Activated naive CD4-positive, alpha-beta T cell treated with anti-CD3 and anti-CD28 coated beads, Interleukin-2, amount 50 U/mL, for 16 hours (primary cell): ENCODE measurements around the gene TRIM56.
"Not testable (repeated sequence)": the region's sequence is repeated elsewhere in the genome, so short reads cannot be mapped to it uniquely, and the experiment has no call there.

Experiments used
- DNase-seq: peaks from one replicate; pipeline ENCODE4 v3.0.0-alpha.2; 2020

TRIM56 gene

GRCh38 chr7:101114492-101114891 lies 29.2 kb downstream of the TRIM56 start:
- DNase-seq, result no peak

DNA sequence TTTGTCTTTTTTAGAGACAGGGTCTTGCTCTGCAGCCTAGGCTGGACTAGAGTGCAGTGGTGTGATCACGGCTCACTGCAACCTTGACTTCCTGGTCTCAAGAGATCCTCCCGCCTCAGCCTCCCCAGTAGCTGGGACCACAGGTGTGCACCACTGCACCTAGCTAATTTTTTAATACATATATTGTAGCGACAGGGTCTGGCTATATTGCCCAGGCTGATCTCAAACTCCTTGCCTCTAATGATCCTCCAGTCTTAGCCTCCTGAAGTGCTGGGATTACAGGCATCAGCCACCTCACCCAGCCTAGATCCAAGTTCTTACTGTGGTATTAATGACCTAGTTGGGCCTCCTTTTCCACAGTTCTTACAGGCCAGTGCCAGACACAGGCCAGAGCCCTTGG lies 29.9 kb downstream of the TRIM56 start:
- no peak for DNase-seq

- DNase-seq, result no peak
Observed at GRCh38 chr7:101116898-101117297, 31.6 kb downstream of the TRIM56 start.

DNA sequence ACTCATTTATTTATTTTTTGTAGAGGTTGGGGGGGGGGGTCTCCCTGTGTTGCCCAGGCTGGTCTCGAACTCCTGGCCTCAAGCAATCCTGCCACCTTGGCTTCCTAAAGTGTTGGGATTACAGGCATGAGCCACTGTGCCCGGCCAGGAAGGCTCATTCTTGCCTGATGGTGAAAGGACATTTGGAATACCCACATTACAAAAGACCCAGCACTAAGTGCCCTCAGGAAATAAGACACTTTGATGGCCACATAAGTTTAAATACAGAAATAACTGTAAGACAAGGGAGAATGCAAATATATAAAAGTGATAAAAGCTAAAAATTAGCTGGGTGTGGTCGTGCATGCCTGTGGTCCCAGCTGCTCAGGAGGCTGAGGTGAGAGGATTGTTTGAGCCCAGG lies 33.6 kb downstream of the TRIM56 start:
- no peak for DNase-seq

DNA sequence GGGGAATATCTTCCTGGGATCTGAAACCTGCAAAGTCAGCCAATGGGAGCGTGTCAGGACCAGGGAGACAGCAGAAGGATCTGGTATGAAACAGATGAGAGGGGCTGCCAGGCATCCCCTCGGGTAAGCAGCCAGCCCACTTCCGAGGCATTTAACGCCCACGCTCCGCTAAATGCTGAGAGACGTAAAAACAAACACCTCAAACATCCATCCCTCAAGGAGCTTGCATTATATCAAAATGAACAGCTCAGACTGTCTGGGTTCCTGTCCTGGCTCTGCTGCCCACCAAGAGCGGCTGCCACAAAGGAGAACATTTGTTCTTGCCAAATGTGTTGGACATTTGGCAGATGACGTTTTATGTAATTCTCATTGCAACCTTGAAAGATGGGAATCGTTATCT lies 34.6 kb downstream of the TRIM56 start:
- DNase-seq, result no peak

GRCh38 chr7:101120315-101120714 lies 35.0 kb downstream of the TRIM56 start:
- no peak for DNase-seq

DNA sequence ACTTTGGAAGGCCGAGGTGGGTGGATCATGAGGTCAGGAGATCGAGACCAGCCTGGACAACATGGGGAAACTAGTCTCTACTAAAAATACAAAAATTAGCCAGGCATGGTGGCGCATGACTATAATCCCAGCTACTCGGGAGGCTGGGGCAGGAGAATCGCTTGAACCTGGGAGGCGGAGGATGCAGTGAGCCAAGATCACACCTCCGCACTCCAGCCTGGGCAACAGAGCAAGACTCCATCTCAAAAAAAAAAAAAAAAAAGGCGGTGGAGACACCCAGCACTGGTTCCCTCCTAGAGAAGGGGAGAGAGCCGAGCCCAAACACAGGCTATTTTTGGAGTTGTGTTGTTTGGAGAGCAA lies 36.3 kb downstream of the TRIM56 start:
- not testable (repeated sequence) for DNase-seq

DNA sequence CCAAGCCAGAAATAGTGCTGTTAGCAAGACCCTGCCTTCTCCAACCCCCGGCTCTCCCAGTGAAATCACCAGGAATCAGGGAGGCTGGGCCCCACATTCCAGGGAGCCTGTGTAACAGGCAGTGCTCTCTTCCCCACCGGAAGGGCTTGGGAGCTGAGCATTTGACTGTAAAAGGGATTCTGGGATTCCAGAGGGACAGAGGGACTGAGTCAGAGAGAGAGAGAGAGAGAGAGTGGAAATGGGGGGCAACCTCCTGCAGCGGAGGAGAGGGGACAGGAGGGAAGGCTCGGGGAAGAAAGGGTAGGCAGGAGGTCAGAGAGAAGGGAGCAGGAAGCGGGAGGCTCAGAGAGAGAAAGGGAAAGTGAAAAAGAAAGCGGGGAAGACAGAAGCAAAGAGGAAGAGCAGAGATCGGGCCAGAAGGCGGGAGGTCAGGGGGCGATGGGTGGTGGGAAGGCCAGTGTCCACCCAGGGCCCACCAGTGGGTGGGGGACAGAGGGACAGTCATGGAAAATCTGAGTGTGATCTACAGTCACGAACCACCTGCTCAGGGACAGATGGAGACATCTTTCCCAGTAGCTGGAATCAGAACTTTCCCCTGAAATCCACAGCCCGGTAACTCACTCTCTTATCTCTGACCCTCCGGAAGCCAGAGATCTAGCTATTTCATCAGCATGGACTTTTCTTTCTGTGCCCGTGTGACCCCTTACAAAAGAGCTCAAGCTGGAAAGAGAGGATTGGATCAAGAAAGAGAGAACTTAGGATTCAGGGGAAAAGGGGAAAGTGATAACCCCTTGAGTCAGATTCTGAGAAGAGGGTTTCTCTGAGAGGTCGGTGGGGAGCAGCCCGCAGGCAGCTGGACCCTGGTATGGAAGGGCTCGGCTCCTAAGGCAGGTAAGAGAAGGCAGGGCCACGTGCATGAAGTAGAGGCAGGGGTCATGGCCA lies 37.0 kb downstream of the TRIM56 start:
- DNase-seq, result no peak

DNA sequence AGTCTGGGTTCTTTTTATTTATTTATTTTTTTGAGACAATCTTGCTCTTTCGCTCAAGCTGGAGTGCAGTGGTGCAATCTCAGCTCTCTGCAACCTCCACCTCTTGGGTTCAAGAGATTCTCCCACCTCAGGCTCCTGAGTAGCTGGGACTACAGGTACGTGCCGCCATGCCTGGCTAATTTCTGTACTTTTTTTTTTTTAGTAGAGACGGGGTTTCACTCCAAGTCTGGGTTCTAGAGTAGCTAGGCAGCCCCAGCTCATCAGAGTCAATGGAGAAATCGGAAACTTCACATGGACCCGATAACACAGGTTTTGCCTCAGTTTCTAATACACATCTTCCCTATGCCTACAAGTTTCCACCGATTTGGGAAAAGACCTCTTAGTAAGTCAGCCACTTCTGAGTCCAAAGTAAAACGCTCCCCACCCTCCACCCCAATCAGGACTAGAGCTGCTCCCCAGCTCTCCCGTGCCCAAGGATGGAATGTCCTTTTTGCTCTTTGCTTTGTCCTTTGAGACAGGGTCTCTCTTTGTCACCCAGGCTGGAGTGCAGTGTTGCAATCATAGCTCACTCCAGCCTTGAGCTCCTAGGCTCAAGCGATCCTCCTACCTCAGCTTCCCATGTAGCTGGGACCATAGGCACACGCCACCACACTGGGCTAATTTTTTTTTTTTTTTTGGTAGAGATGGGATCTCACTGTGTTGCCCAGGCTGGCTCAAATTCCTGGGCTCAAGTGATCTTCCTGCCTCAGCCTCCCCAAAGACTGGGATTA lies 37.8 kb downstream of the TRIM56 start:
- no peak for DNase-seq

DNA sequence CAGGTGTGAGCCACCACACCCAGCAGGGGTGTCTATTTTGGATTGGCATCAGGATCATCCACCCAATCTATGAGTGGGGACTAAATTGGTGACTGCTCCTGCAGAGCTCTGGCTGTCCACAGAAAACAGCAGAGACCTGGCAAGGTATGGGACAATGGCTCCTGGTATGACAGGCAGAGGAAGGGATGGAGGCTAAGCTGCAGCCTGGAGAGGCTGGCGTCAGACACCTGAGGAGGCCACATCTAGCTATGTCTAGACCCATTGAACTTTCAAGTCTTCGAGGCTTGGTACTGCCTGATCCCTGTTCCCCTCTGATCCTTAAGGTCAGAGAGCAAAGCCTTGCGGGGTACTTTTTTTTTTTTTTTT lies 38.4 kb downstream of the TRIM56 start:
- DNase-seq, result no peak

GRCh38 chr7:101124376-101125056 lies 39.2 kb downstream of the TRIM56 start:
- DNase-seq, result no peak

GRCh38 chr7:101125989-101126650 lies 40.8 kb downstream of the TRIM56 start:
- no peak for DNase-seq

- no peak for DNase-seq
Observed at GRCh38 chr7:101126651-101127459, 41.6 kb downstream of the TRIM56 start, which contains the start of gene SERPINE1. Gene SERPINE1, plus strand, starts transcription at chr7:101127104. Its CDS starts 1,290 bp downstream, at chr7:101128394.

- DNase-seq, result no peak
Observed at GRCh38 chr7:101127460-101128039, 42.3 kb downstream of the TRIM56 start.

GRCh38 chr7:101128040-101128834 lies 43.0 kb downstream of the TRIM56 start:
- no peak for DNase-seq

- DNase-seq, result no peak
Observed at GRCh38 chr7:101129603-101130117, 44.4 kb downstream of the TRIM56 start.

GRCh38 chr7:101132626-101133600 lies 47.6 kb downstream of the TRIM56 start:
- not testable (repeated sequence) for DNase-seq

DNA sequence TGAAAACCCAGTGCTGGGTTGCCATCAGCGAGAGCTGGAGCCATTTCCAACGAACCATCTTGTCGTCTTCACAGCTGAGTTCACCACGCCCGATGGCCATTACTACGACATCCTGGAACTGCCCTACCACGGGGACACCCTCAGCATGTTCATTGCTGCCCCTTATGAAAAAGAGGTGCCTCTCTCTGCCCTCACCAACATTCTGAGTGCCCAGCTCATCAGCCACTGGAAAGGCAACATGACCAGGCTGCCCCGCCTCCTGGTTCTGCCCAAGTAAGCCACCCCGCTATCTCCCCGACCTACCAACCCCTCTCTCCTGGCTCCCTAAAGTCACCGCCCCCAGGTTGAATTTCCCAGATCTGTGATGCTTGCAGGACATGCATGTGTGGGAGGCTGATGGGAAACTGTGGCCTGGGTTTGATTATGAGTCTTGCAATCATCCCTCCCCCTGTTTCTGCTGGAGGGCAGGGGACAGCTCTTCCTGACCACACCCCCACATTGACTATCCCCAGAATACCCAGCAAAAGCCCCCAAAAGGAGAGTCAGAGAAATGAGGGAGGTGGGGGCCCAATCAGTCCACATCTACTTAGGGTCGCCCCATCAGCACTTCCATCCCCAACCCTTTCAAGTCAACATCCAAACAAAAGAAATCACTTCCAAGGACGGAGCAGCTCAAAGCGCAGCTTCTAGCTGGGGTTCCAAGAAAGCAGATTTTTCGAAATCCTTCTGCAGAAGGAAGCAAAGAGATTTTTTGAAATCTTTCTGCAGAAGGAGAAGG lies 48.5 kb downstream of the TRIM56 start:
- DNase-seq, result no peak
